SK-N-SH (cell line): ENCODE measurements around the gene ZNF804A. TPM values are rescaled to one million over a fixed set of nuclear protein-coding genes. Genes with fewer than 3 reads are reported as not detected.

Experiments
- CTCF ChIA-PET: fragments of 300-600, 350-600 bp; formaldehyde crosslinking; extraction: SDS; loops from one replicate; lab custom pipeline; 2021; lab: Yijun Ruan, JAX
- POLR2A ChIA-PET: fragments of 350-600 bp; sonication (Branson Sonifier 250); formaldehyde crosslinking; extraction: SDS; loops from one replicate; lab custom pipeline; 2020; ENCODE audit warnings: antibody characterized with exemption, inconsistent platforms; lab: Yijun Ruan, JAX
- DNase-seq: peaks from one replicate; pipeline ENCODE4 v3.0.0; 2012
- H2AFZ ChIP-seq: fragments of 200-600 bp; sonication (generic); 2 replicates; pipeline ENCODE4 v1.8.1; 2016; ENCODE audit warnings: antibody characterized with exemption, mild to moderate bottlenecking, low read depth
- H3F3A ChIP-seq: fragments of 200-600 bp; sonication (generic); replicated peaks from 2 replicates; pipeline ENCODE3; 2016; ENCODE audit warnings: antibody characterized with exemption, mild to moderate bottlenecking; ENCODE audit not compliant: insufficient read depth
- H3K27ac ChIP-seq, 2 experiments: fragments of 200-500 bp in 1 of 2; fragments of 200-600 bp in 1 of 2; sonication (Bioruptor generic) in 1 of 2; sonication (generic), shearing (Covaris generic) in 1 of 2; 2 replicates each; pipeline versions ENCODE4 v1.5.1 to v1.6.1; 2014 to 2016; ENCODE audit warnings: low read depth in 2 of 2, inconsistent platforms in 1 of 2, low read length in 1 of 2, mild to moderate bottlenecking in 1 of 2, mixed read lengths in 1 of 2
- H3K27me3 ChIP-seq: fragments of 200-600 bp; sonication (generic), shearing (Covaris generic); 2 replicates; pipeline ENCODE4 v1.6.1; 2016; ENCODE audit warnings: mixed run types; ENCODE audit not compliant: insufficient read depth
- H3K36me3 ChIP-seq, 2 experiments: fragments of 200-500 bp in 1 of 2; fragments of 200-600 bp in 1 of 2; sonication (Bioruptor generic) in 1 of 2; sonication (generic) in 1 of 2; replicated peaks in 1 of 2; 2 replicates each; pipeline versions ENCODE3 to v1.5.1; 2014 to 2016; ENCODE audit warnings: low read length in 1 of 2, mild to moderate bottlenecking in 1 of 2; ENCODE audit not compliant: insufficient read depth in 2 of 2, control insufficient read depth in 1 of 2
- H3K4me1 ChIP-seq, 2 experiments: fragments of 200-500 bp in 1 of 2; fragments of 200-600 bp in 1 of 2; sonication (Bioruptor generic) in 1 of 2; sonication (generic), shearing (Covaris generic) in 1 of 2; 2 replicates each; pipeline versions ENCODE4 v1.5.1 to v1.6.1; 2014 to 2016; ENCODE audit warnings: low read depth in 1 of 2, low read length in 1 of 2, mixed run types in 1 of 2; ENCODE audit not compliant: insufficient read depth in 2 of 2, control insufficient read depth in 1 of 2
- H3K4me2 ChIP-seq: fragments of 200-600 bp; sonication (generic), shearing (Covaris generic); 2 replicates; pipeline ENCODE4 v1.6.1; 2017; ENCODE audit warnings: mixed run types
- H3K4me3 ChIP-seq, 2 experiments: fragments of 200-500 bp in 1 of 2; fragments of 200-600 bp in 1 of 2; sonication (Bioruptor generic) in 1 of 2; sonication (generic), shearing (Covaris generic) in 1 of 2; 2 replicates each; pipeline versions ENCODE4 v1.5.1 to v1.8.1; 2014 to 2016; ENCODE audit warnings: low read depth in 2 of 2, inconsistent platforms in 1 of 2, low read length in 1 of 2, mild to moderate bottlenecking in 1 of 2, mixed read lengths in 1 of 2, moderate library complexity in 1 of 2
- H3K79me2 ChIP-seq: fragments of 200-600 bp; sonication (generic); 2 replicates; pipeline ENCODE4 v1.8.1; 2017; ENCODE audit warnings: mild to moderate bottlenecking; ENCODE audit not compliant: insufficient read depth
- H3K9ac ChIP-seq: fragments of 200-600 bp; sonication (generic); 2 replicates; pipeline ENCODE4 v1.6.1; 2017; ENCODE audit warnings: mixed run types
- H3K9me2 ChIP-seq: fragments of 200-600 bp; sonication (generic); 2 replicates; pipeline ENCODE4 v1.6.1; 2017; ENCODE audit warnings: mixed run types
- H3K9me3 ChIP-seq: fragments of 200-600 bp; sonication (generic); 2 replicates; pipeline ENCODE4 v1.6.1; 2017; ENCODE audit warnings: mixed run types, mild to moderate bottlenecking, moderate library complexity
- H4K20me1 ChIP-seq: fragments of 200-600 bp; sonication (generic); 2 replicates; pipeline ENCODE4 v1.6.1; 2017; ENCODE audit warnings: mild to moderate bottlenecking, mixed run types; ENCODE audit not compliant: insufficient read depth
- CHD2 ChIP-seq: fragments of 150-350 bp; IDR thresholded peaks from 2 replicates; pipeline ENCODE4 v1.6.1; 2018; ENCODE audit warnings: low read length; ENCODE audit not compliant: partially characterized antibody
- ELF1 ChIP-seq: IDR thresholded peaks from 2 replicates; pipeline ENCODE4 v1.4.0; 2012
- FOXM1 ChIP-seq: IDR thresholded peaks from 2 replicates; pipeline ENCODE4 v1.4.0; 2012; ENCODE audit warnings: low read depth, mild to moderate bottlenecking
- GABPA ChIP-seq: IDR thresholded peaks from 2 replicates; pipeline ENCODE4 v1.4.0; 2012; ENCODE audit warnings: low read depth, mild to moderate bottlenecking
- GATA2 ChIP-seq: sonication (generic); formaldehyde crosslinking; IDR thresholded peaks from 2 replicates; pipeline ENCODE4 v1.5.0; 2020; ENCODE audit warnings: mild to moderate bottlenecking, missing genetic modification reagents
- IRF3 ChIP-seq: fragments of 150-350 bp; IDR thresholded peaks from 2 replicates; pipeline ENCODE4 v1.6.1; 2016; ENCODE audit warnings: mild to moderate bottlenecking, low read depth, low read length
- JUND ChIP-seq: IDR thresholded peaks from 2 replicates; pipeline ENCODE4 v1.4.0; 2012
- MEF2A ChIP-seq: IDR thresholded peaks from 2 replicates; pipeline ENCODE4 v1.4.0; 2012; ENCODE audit warnings: low read depth, borderline replicate concordance
- MXI1 ChIP-seq: IDR thresholded peaks from 2 replicates; pipeline ENCODE4 v1.6.1; 2012; ENCODE audit warnings: mild to moderate bottlenecking, low read depth, low read length, improper control_type of control experiment
- NRF1 ChIP-seq: IDR thresholded peaks from 2 replicates; pipeline ENCODE4 v1.6.1; 2012; ENCODE audit warnings: low read depth, mild to moderate bottlenecking, low read length
- RCOR1 ChIP-seq: fragments of 150-350 bp; IDR thresholded peaks from 2 replicates; pipeline ENCODE4 v1.6.1; 2017; ENCODE audit warnings: antibody characterized with exemption, low read length
- RXRA ChIP-seq: IDR thresholded peaks from 2 replicates; pipeline ENCODE4 v1.4.0; 2012; ENCODE audit warnings: low read depth, mild to moderate bottlenecking, borderline replicate concordance
- SIN3A ChIP-seq: IDR thresholded peaks from 2 replicates; pipeline ENCODE4 v1.6.1; 2012; ENCODE audit warnings: low read depth, mild to moderate bottlenecking, low read length, moderate library complexity, borderline replicate concordance
- SMC3 ChIP-seq: IDR thresholded peaks from 2 replicates; pipeline ENCODE4 v1.6.1; 2012; ENCODE audit warnings: low read depth, low read length, improper control_type of control experiment
- TCF12 ChIP-seq: IDR thresholded peaks from 2 replicates; pipeline ENCODE4 v1.4.0; 2012
- ZBTB33 ChIP-seq: IDR thresholded peaks from 2 replicates; pipeline ENCODE4 v1.4.0; 2012; ENCODE audit warnings: low read depth, borderline replicate concordance
- WGBS: methylation state at CpG from one replicate; pipeline ENCODE4 v1.1.6; 2017; ENCODE audit warnings: low lambda C conversion rate; 5-methylcytosine and 5-hydroxymethylcytosine counted together
- polyA plus RNA-seq, 3 experiments: library from polyadenylated mRNA; depleted of rRNA; stranded (reverse); fragments of >200 nt; gene quantifications; 2 replicates each; pipeline ENCODE4 v1.2.3, GENCODE V29; 2012
- TF ChIP-seq, protein P1 (sequence below): fragments of 200-600 bp; sonication (generic); IDR thresholded peaks from 2 replicates; pipeline ENCODE4 v1.6.1; 2017; ENCODE audit warnings: antibody characterized with exemption, mild to moderate bottlenecking, moderate library complexity
- TF ChIP-seq, protein P2 (sequence below): fragments of 150-350 bp; IDR thresholded peaks from 2 replicates; pipeline ENCODE4 v1.6.1; 2017; ENCODE audit warnings: antibody characterized with exemption, low read length, low read depth, borderline replicate concordance
- TF ChIP-seq, protein P3 (sequence below): IDR thresholded peaks from 2 replicates; pipeline ENCODE4 v1.4.0; 2012; ENCODE audit warnings: low read depth

The ZNF804A gene
- polyA plus RNA-seq, 1 of the 3 experiments (the other 2 are of a cell fraction), result 0.02 TPM

DNA sequence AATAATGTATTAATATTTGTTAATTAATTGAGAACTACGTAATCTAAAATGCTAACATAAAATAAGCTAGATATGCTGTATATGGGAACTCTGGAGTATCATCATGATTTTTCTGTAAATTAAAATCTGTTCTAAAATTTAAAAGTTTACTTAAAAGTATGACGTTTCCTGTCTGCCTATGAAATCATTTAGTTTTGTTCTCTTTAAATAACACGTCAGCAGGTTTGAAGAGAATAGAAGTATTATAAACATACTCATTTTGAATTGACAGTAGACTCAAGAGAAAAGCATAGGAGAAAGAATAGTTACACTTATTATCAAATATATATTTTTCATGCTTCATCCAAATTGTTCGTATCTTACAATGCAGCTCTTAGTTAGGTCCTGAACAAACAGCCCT is 19.1 kb upstream of the ZNF804A start:
- no peak for TF ChIP-seq IRF3
- TF ChIP-seq MEF2A, result no peak
- TF ChIP-seq SMC3, result no peak
- TF ChIP-seq JUND, result no peak
- TF ChIP-seq, protein P1, sequence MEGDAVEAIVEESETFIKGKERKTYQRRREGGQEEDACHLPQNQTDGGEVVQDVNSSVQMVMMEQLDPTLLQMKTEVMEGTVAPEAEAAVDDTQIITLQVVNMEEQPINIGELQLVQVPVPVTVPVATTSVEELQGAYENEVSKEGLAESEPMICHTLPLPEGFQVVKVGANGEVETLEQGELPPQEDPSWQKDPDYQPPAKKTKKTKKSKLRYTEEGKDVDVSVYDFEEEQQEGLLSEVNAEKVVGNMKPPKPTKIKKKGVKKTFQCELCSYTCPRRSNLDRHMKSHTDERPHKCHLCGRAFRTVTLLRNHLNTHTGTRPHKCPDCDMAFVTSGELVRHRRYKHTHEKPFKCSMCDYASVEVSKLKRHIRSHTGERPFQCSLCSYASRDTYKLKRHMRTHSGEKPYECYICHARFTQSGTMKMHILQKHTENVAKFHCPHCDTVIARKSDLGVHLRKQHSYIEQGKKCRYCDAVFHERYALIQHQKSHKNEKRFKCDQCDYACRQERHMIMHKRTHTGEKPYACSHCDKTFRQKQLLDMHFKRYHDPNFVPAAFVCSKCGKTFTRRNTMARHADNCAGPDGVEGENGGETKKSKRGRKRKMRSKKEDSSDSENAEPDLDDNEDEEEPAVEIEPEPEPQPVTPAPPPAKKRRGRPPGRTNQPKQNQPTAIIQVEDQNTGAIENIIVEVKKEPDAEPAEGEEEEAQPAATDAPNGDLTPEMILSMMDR, result no peak
- TF ChIP-seq GATA2 (CRISPR knock-in tag), result no peak
- TF ChIP-seq CHD2, result no peak
- no peak for TF ChIP-seq ELF1
- TF ChIP-seq, protein P2, sequence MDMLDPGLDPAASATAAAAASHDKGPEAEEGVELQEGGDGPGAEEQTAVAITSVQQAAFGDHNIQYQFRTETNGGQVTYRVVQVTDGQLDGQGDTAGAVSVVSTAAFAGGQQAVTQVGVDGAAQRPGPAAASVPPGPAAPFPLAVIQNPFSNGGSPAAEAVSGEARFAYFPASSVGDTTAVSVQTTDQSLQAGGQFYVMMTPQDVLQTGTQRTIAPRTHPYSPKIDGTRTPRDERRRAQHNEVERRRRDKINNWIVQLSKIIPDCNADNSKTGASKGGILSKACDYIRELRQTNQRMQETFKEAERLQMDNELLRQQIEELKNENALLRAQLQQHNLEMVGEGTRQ, result no peak
- TF ChIP-seq FOXM1, result no peak
- no peak for TF ChIP-seq SIN3A
- no peak for TF ChIP-seq GABPA
- TF ChIP-seq RXRA, result no peak
- no peak for TF ChIP-seq ZBTB33
- TF ChIP-seq, protein P3, sequence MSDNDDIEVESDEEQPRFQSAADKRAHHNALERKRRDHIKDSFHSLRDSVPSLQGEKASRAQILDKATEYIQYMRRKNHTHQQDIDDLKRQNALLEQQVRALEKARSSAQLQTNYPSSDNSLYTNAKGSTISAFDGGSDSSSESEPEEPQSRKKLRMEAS, result no peak
- TF ChIP-seq RCOR1, result no peak
- no peak for TF ChIP-seq TCF12
- no peak for TF ChIP-seq MXI1
- no peak for TF ChIP-seq NRF1
- H3K4me3 ChIP-seq, result no peak overlapping the region
- ChIA-PET CTCF (no interaction called here), POLR2A (no interaction called here)
- no peak overlapping the region for H3K9ac ChIP-seq
- no peaks in the 10 kb centered on the region for H3K27me3 ChIP-seq
- no peaks in the 10 kb centered on the region for H3F3A ChIP-seq
- 72% methylated on average over 4 of the region's 4 CpGs for WGBS
- H3K79me2 ChIP-seq, result no peaks in the 10 kb centered on the region
- no peaks in the 10 kb centered on the region; a peak in 1 of 4 replicates for H3K4me1 ChIP-seq
- H3K9me2 ChIP-seq, result no peaks in the 10 kb centered on the region
- H3K9me3 ChIP-seq, result no peaks in the 10 kb centered on the region
- H3K4me2 ChIP-seq, result no peak overlapping the region
- H2AFZ ChIP-seq, result no peak overlapping the region
- no peaks in the 10 kb centered on the region for H4K20me1 ChIP-seq
- H3K27ac ChIP-seq, result no peak overlapping the region
- no peaks in the 10 kb centered on the region for H3K36me3 ChIP-seq
- no peak for DNase-seq
